Mesenchymal stem cell (in vitro differentiated cells and primary cell): ENCODE results near the gene CYP8B1. TPM values are rescaled to one million over a fixed set of nuclear protein-coding genes. Genes with fewer than 3 reads are reported as not detected.

Source experiments
- DNase-seq: peaks from one replicate; pipeline ENCODE4 v3.0.0-alpha.2; 2013
- H2AFZ ChIP-seq: one replicate; pipeline ENCODE4 v1.6.1; 2013; ENCODE audit warnings: low read depth, mild to moderate bottlenecking, control low read depth, inconsistent platforms, low read length, moderate library complexity
- H2AK5ac ChIP-seq: 2 replicates; pipeline ENCODE4 v1.6.1; 2013; ENCODE audit warnings: low read length, moderate library complexity, mild to moderate bottlenecking, inconsistent platforms; ENCODE audit not compliant: severe bottlenecking
- H2BK120ac ChIP-seq: one replicate; pipeline ENCODE4 v1.6.1; 2013; ENCODE audit warnings: low read depth, mild to moderate bottlenecking, inconsistent platforms, low read length, moderate library complexity
- H2BK12ac ChIP-seq, 2 experiments: one replicate each; pipeline ENCODE4 v1.6.1; 2013; ENCODE audit warnings: inconsistent platforms in 2 of 2, low read length in 2 of 2, mild to moderate bottlenecking in 2 of 2, moderate library complexity in 2 of 2, control low read depth in 1 of 2
- H2BK15ac ChIP-seq: one replicate; pipeline ENCODE4 v1.6.1; 2013; ENCODE audit warnings: mild to moderate bottlenecking, low read depth, inconsistent platforms; ENCODE audit not compliant: poor library complexity, severe bottlenecking
- H2BK5ac ChIP-seq: 2 replicates; pipeline ENCODE4 v1.6.1; 2013; ENCODE audit warnings: low read depth, mild to moderate bottlenecking, low read length, control low read depth, inconsistent platforms; ENCODE audit not compliant: poor library complexity, severe bottlenecking
- H3K14ac ChIP-seq, 2 experiments: one replicate each; pipeline ENCODE4 v1.6.1; 2013; ENCODE audit warnings: inconsistent platforms in 2 of 2, low read length in 2 of 2, control low read depth in 1 of 2, mild to moderate bottlenecking in 1 of 2, moderate library complexity in 1 of 2
- H3K18ac ChIP-seq, 2 experiments: one replicate each; pipeline ENCODE4 v1.6.1; 2013; ENCODE audit warnings: inconsistent platforms in 2 of 2, low read length in 2 of 2, control low read depth in 1 of 2, low read depth in 1 of 2, mild to moderate bottlenecking in 1 of 2
- H3K23ac ChIP-seq, 2 experiments: one replicate each; pipeline ENCODE4 v1.6.1; 2013; ENCODE audit warnings: inconsistent platforms in 2 of 2, low read length in 2 of 2, mild to moderate bottlenecking in 2 of 2, moderate library complexity in 2 of 2, control low read depth in 1 of 2
- H3K27ac ChIP-seq: 2 replicates; pipeline ENCODE4 v1.5.1; 2013; ENCODE audit warnings: mild to moderate bottlenecking, moderate library complexity, low read length, control low read depth, inconsistent platforms; ENCODE audit not compliant: poor library complexity, severe bottlenecking
- H3K27me3 ChIP-seq, 2 experiments: 2 replicates each; pipeline versions ENCODE4 v1.6.1 to v1.7.0; 2013; ENCODE audit warnings: low read length in 2 of 2, mild to moderate bottlenecking in 2 of 2, moderate library complexity in 2 of 2, control low read depth in 1 of 2, inconsistent platforms in 1 of 2; ENCODE audit not compliant: control insufficient read depth in 1 of 2, insufficient read depth in 1 of 2
- H3K36me3 ChIP-seq, 2 experiments: 2 replicates each; pipeline versions ENCODE4 v1.6.1 to v1.7.0; 2013; ENCODE audit warnings: low read length in 2 of 2, control low read depth in 1 of 2, inconsistent platforms in 1 of 2, low read depth in 1 of 2, mild to moderate bottlenecking in 1 of 2; ENCODE audit not compliant: insufficient read depth in 2 of 2, control insufficient read depth in 1 of 2
- H3K4ac ChIP-seq, 2 experiments: one replicate each; pipeline ENCODE4 v1.6.1; 2013; ENCODE audit warnings: inconsistent platforms in 2 of 2, low read length in 2 of 2, mild to moderate bottlenecking in 2 of 2, moderate library complexity in 2 of 2, control low read depth in 1 of 2, low read depth in 1 of 2
- H3K4me1 ChIP-seq: 2 replicates; pipeline ENCODE4 v1.6.1; 2013; ENCODE audit warnings: low read depth, low read length, control low read depth; ENCODE audit not compliant: control insufficient read depth, insufficient read depth
- H3K4me2 ChIP-seq: 2 replicates; pipeline ENCODE4 v1.6.1; 2013; ENCODE audit warnings: low read length, mild to moderate bottlenecking, inconsistent platforms; ENCODE audit not compliant: poor library complexity, severe bottlenecking
- H3K4me3 ChIP-seq, 2 experiments: 2 replicates each; pipeline versions ENCODE4 v1.5.1 to v1.7.0; 2013; ENCODE audit warnings: low read length in 2 of 2, mild to moderate bottlenecking in 2 of 2, control low read depth in 1 of 2, low read depth in 1 of 2; ENCODE audit not compliant: insufficient read depth in 1 of 2
- H3K79me1 ChIP-seq: replicated peaks from 2 replicates; pipeline ENCODE4 v1.6.1; 2013; ENCODE audit warnings: mild to moderate bottlenecking, control low read depth, low read length, inconsistent platforms; ENCODE audit not compliant: poor library complexity, severe bottlenecking
- H3K9ac ChIP-seq: 2 replicates; pipeline ENCODE4 v1.7.0; 2013; ENCODE audit warnings: mild to moderate bottlenecking, low read length, moderate library complexity
- H3K9me3 ChIP-seq: 2 replicates; pipeline ENCODE4 v1.7.0; 2013; ENCODE audit warnings: mild to moderate bottlenecking, low read length; ENCODE audit not compliant: control insufficient read depth
- H4K8ac ChIP-seq: one replicate; pipeline ENCODE4 v1.6.1; 2013; ENCODE audit warnings: inconsistent platforms, mild to moderate bottlenecking, low read length, moderate library complexity
- H4K91ac ChIP-seq: one replicate; pipeline ENCODE4 v1.6.1; 2013; ENCODE audit warnings: mild to moderate bottlenecking, low read length, inconsistent platforms
- WGBS: methylation state at CpG from one replicate; pipeline ENCODE4 v1.1.7; 2013; ENCODE audit warnings: mixed read lengths; 5-methylcytosine and 5-hydroxymethylcytosine counted together
- polyA plus RNA-seq, 2 experiments: library from polyadenylated mRNA; stranded (reverse); fragments of 200-250 nt; gene quantifications; one replicate each; pipeline ENCODE4 v1.2.3, GENCODE V29; 2013

Gene CYP8B1, protein sequence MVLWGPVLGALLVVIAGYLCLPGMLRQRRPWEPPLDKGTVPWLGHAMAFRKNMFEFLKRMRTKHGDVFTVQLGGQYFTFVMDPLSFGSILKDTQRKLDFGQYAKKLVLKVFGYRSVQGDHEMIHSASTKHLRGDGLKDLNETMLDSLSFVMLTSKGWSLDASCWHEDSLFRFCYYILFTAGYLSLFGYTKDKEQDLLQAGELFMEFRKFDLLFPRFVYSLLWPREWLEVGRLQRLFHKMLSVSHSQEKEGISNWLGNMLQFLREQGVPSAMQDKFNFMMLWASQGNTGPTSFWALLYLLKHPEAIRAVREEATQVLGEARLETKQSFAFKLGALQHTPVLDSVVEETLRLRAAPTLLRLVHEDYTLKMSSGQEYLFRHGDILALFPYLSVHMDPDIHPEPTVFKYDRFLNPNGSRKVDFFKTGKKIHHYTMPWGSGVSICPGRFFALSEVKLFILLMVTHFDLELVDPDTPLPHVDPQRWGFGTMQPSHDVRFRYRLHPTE
- not detected for polyA plus RNA-seq (2013, experiment 1 of 2)
- polyA plus RNA-seq (2013, experiment 2 of 2), result not detected

DNA sequence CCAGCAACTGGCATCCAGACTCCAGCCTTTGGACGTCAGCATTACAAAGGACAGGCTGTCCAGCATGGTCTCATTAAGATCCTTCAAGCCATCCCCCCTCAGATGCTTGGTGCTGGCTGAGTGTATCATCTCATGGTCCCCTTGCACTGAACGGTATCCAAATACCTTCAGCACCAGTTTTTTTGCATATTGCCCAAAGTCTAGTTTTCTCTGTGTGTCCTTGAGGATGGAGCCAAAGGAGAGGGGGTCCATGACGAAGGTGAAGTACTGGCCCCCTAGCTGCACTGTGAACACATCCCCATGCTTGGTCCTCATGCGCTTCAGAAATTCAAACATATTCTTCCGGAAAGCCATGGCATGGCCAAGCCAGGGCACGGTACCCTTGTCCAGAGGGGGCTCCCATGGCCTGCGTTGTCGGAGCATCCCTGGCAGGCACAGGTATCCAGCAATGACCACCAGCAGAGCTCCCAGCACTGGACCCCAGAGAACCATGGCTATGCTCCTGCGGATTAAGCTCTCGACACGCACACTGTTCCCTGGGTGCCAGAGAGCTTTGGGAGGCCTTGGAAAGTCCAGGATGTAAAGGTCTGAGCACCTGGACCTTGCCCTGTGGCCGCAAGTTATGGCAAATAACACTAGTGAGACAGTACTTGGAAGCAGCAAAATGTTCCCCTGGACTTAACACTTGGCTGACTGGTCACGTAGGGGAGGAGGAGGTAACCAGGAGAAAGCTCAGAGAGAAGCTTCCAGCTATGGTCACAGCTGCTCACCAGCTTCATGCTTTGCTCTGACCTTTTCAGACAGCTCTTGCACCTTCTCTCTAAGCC, at the start of gene CYP8B1:
Gene CYP8B1 (minus strand): TSS at position 555 of the 827 bp plus-strand sequence. CDS start 63 bp downstream, at position 492.
- no peak within 1 kb of the TSS for H4K8ac ChIP-seq
- no peak within 1 kb of the TSS for H2BK120ac ChIP-seq
- no peak within 1 kb of the TSS for H2AFZ ChIP-seq
- no peak within 1 kb of the TSS for H3K18ac ChIP-seq
- no peak within 1 kb of the TSS for H2BK12ac ChIP-seq
- H3K27ac ChIP-seq, result no peak within 1 kb of the TSS
- H2BK15ac ChIP-seq, result no peak within 1 kb of the TSS
- H3K4me2 ChIP-seq, result no peak within 1 kb of the TSS
- H3K4me1 ChIP-seq, result peaks cover 1% of the 10 kb centered on the region
- WGBS, result 83% methylated on average over 13 of the region's 13 CpGs
- H2BK5ac ChIP-seq, result no peak within 1 kb of the TSS
- peak within 1 kb of the TSS; percentile 16 for H4K91ac ChIP-seq
- no peak for DNase-seq
- no peaks in the 10 kb centered on the region for H3K36me3 ChIP-seq
- no peak within 1 kb of the TSS for H2AK5ac ChIP-seq
- H3K14ac ChIP-seq, result no peak within 1 kb of the TSS
- H3K23ac ChIP-seq, result no peak within 1 kb of the TSS
- H3K4me3 ChIP-seq, result no peak within 1 kb of the TSS
- H3K27me3 ChIP-seq, result peaks cover 20 to 22% of the 10 kb centered on the region in 2 experiments
- H3K4ac ChIP-seq, result no peak within 1 kb of the TSS
- no peaks in the 10 kb centered on the region for H3K9me3 ChIP-seq
- H3K79me1 ChIP-seq, result no peaks in the 10 kb centered on the region
- H3K9ac ChIP-seq, result no peak within 1 kb of the TSS

DNA sequence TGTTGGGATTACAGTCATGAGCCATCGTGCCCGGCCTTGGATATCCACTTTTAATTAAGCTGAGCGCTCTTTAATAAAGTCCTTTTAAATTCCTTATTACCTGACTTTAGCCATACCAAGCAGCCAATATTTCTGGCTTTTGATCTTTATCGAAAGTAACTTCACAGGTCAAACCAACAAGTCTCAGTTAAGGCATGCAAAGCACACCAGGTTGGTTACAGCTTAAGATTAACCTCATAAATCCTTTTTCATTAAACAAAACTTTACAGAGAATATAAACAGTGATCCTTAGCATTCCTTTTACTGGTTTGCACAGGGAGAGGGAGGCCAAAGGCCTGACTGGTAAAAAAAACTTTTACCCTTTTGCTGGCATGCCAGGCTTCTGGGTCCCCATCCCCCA, 47.9 kb upstream of the CYP8B1 start:
- Histone ChIP-seq H3K4me2 (no peak overlapping the region), H3K9me3 (peaks cover 12% of the 10 kb centered on the region), H2BK12ac (no peak overlapping the region), H2BK15ac (no peak overlapping the region), H4K8ac (no peak overlapping the region), H3K36me3 (no peaks in the 10 kb centered on the region), H2BK120ac (no peak overlapping the region), H3K79me1 (no peaks in the 10 kb centered on the region), H3K9ac (no peak overlapping the region), H3K4me3 (no peak overlapping the region), H2BK5ac (no peak overlapping the region), H2AK5ac (no peak overlapping the region), H3K27me3 (peaks cover 3 to 4% of the 10 kb centered on the region in 2 experiments), H3K27ac (no peak overlapping the region), H3K14ac (no peak overlapping the region), H2AFZ (no peak overlapping the region), H3K23ac (no peak overlapping the region), H3K4me1 (no peaks in the 10 kb centered on the region), H3K18ac (no peak overlapping the region), H4K91ac (no peak overlapping the region), H3K4ac (no peak overlapping the region)
- 93% methylated on average over 4 of the region's 4 CpGs for WGBS
- no peak for DNase-seq

DNA sequence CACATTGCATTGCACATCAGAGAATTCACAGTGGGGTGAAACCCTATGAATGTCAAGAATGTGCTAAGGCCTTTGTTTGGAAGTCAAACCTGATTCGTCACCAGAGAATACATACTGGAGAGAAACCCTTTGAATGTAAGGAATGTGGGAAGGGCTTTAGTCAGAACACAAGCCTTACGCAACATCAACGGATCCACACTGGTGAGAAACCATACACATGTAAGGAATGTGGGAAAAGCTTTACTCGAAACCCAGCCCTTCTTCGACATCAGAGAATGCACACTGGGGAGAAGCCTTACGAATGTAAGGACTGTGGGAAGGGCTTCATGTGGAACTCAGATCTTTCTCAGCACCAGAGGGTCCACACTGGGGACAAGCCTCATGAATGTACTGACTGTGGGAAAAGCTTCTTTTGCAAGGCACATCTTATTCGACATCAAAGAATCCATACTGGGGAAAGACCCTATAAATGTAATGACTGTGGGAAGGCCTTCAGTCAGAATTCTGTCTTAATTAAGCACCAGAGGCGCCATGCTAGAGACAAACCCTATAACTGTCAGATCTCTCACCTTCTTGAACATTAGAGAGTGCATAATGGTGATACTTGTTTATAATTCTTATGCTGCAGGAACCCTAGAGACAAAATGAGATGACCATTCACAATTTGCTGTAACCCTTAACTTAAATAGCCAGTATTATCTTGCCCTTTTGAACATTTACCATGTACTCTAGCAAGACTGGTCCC, 39.3 kb upstream of the CYP8B1 start:
- H3K9ac ChIP-seq, result no peak overlapping the region
- H3K23ac ChIP-seq, result no peak overlapping the region
- H3K27ac ChIP-seq, result no peak overlapping the region
- H2AFZ ChIP-seq, result no peak overlapping the region
- no peak overlapping the region for H2BK12ac ChIP-seq
- 91% methylated on average over 7 of the region's 8 CpGs for WGBS
- H4K91ac ChIP-seq, result no peak overlapping the region
- no peak overlapping the region for H3K14ac ChIP-seq
- no peaks in the 10 kb centered on the region for H3K27me3 ChIP-seq
- peak overlapping the region in 1 of 2 experiments; percentile 27 for H3K4me3 ChIP-seq
- H3K79me1 ChIP-seq, result no peaks in the 10 kb centered on the region
- H4K8ac ChIP-seq, result no peak overlapping the region
- peaks cover 0 to 48% of the 10 kb centered on the region in 2 experiments for H3K36me3 ChIP-seq
- no peak overlapping the region for H3K18ac ChIP-seq
- H2BK15ac ChIP-seq, result no peak overlapping the region
- no peak overlapping the region for H2BK5ac ChIP-seq
- no peak overlapping the region for H3K4me2 ChIP-seq
- no peak overlapping the region for H3K4ac ChIP-seq
- H3K9me3 ChIP-seq, result peaks cover 73% of the 10 kb centered on the region
- DNase-seq, result no peak
- no peak overlapping the region for H2BK120ac ChIP-seq
- H3K4me1 ChIP-seq, result no peaks in the 10 kb centered on the region
- H2AK5ac ChIP-seq, result no peak overlapping the region
